DOHH2 (cell line): Measurements from ENCODE around the gene STMN3.

ENCODE experiments used
- H3F3A ChIP-seq: fragments of 200-600 bp; sonication (generic), shearing (Covaris generic); 2 replicates; pipeline ENCODE4 v1.6.0; 2016; ENCODE audit warnings: antibody characterized with exemption, mild to moderate bottlenecking; ENCODE audit not compliant: control insufficient read depth, insufficient read depth
- H3K27ac ChIP-seq: fragments of 200-600 bp; sonication (generic); 2 replicates; pipeline ENCODE4 v1.5.1; 2014; ENCODE audit warnings: low read depth, mild to moderate bottlenecking, low read length, moderate library complexity
- H3K27me3 ChIP-seq: fragments of 200-600 bp; sonication (generic); 2 replicates; pipeline ENCODE4 v1.6.1; 2014; ENCODE audit warnings: mild to moderate bottlenecking, low read length, mixed read lengths; ENCODE audit not compliant: control insufficient read depth
- H3K36me3 ChIP-seq: fragments of 200-600 bp; sonication (generic); 2 replicates; pipeline ENCODE4 v1.6.1; 2014; ENCODE audit warnings: mild to moderate bottlenecking, low read length, moderate library complexity, mixed read lengths; ENCODE audit not compliant: control insufficient read depth
- H3K4me1 ChIP-seq: fragments of 200-600 bp; sonication (generic); 2 replicates; pipeline ENCODE4 v1.6.1; 2014; ENCODE audit warnings: mild to moderate bottlenecking, low read length, mixed read lengths; ENCODE audit not compliant: control insufficient read depth
- H3K4me2 ChIP-seq: fragments of 200-600 bp; sonication (generic); 2 replicates; pipeline ENCODE4 v1.6.0; 2014; ENCODE audit warnings: mild to moderate bottlenecking, low read length, moderate library complexity
- H3K4me3 ChIP-seq: fragments of 200-600 bp; sonication (generic); 2 replicates; pipeline ENCODE4 v1.5.1; 2014; ENCODE audit warnings: mild to moderate bottlenecking, low read length, mixed read lengths
- H3K79me2 ChIP-seq: fragments of 200-600 bp; sonication (generic); 2 replicates; pipeline ENCODE4 v1.6.1; 2014; ENCODE audit warnings: mild to moderate bottlenecking, low read length, mixed read lengths; ENCODE audit not compliant: control insufficient read depth
- H3K9me2 ChIP-seq: fragments of 200-600 bp; sonication (generic); replicated peaks from 2 replicates; pipeline ENCODE4 v1.6.1; 2014; ENCODE audit warnings: mild to moderate bottlenecking, low read length, mixed read lengths; ENCODE audit not compliant: control insufficient read depth
- H3K9me3 ChIP-seq: fragments of 200-600 bp; sonication (generic); 2 replicates; pipeline ENCODE4 v1.6.1; 2014; ENCODE audit warnings: antibody characterized with exemption, low read length, mixed read lengths; ENCODE audit not compliant: control insufficient read depth, insufficient read depth
- H4K20me1 ChIP-seq: fragments of 200-600 bp; sonication (generic); 2 replicates; pipeline ENCODE4 v1.6.0; 2014; ENCODE audit warnings: low read depth, mild to moderate bottlenecking, antibody characterized with exemption, low read length, moderate library complexity; ENCODE audit not compliant: control insufficient read depth, insufficient read depth
- EZH2phosphoT487 ChIP-seq: fragments of 200-600 bp; sonication (generic); IDR thresholded peaks from 2 replicates; pipeline ENCODE4 v1.6.1; 2017; ENCODE audit warnings: borderline replicate concordance, mild to moderate bottlenecking, antibody characterized with exemption, low read length, moderate library complexity, mixed read lengths
- TF ChIP-seq, protein P1 (sequence below): fragments of 200-600 bp; sonication (generic); IDR thresholded peaks from one replicate; pipeline ENCODE4 v1.5.1; 2014; ENCODE audit warnings: antibody characterized with exemption, mild to moderate bottlenecking, low read depth, low read length; ENCODE audit not compliant: poor library complexity, severe bottlenecking

Gene STMN3

DNA sequence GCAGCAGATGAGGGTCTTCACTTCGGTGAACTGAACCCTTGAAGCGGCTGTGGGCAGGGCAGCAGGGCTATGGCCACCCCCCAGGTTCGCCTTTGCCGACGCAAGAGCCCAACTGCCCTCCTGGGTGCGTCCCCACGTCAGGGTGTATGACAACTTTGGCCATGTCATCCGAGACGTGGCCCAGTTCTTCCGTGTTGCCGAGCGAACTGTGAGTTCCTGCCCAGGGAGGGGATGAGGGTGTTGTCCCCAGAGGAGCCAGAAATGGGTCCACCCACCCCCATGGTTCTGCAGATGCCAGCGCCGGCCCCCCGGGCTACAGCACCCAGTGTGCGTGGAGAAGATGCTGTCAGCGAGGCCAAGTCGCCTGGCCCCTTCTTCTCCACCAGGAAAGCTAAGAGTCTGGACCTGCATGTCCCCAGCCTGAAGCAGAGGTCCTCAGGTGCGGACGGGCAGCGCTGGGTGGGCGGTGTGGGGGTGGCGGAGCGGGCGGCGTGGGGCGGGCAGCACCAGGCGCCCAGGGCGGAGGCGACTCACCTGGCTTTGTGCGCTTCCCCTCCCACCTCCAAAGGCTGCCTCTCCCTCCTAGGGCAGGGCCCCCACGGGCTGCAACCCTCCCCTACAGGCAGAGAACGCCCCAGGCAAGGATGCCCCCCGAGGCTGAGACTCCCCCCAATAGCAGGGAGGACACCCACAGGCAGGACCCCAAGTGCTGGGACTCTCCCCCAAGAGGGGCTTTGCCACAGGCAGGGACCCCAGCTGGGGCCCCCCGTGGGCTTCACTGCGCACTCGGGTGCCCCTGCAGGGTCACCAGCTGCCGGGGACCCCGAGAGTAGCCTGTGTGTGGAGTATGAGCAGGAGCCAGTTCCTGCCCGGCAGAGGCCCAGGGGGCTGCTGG, 37.0 kb upstream of the STMN3 start:
- H3K27ac ChIP-seq = no peak overlapping the region
- H3K36me3 ChIP-seq = peaks cover 12% of the 10 kb centered on the region
- no peaks in the 10 kb centered on the region for H3K4me1 ChIP-seq

DNA sequence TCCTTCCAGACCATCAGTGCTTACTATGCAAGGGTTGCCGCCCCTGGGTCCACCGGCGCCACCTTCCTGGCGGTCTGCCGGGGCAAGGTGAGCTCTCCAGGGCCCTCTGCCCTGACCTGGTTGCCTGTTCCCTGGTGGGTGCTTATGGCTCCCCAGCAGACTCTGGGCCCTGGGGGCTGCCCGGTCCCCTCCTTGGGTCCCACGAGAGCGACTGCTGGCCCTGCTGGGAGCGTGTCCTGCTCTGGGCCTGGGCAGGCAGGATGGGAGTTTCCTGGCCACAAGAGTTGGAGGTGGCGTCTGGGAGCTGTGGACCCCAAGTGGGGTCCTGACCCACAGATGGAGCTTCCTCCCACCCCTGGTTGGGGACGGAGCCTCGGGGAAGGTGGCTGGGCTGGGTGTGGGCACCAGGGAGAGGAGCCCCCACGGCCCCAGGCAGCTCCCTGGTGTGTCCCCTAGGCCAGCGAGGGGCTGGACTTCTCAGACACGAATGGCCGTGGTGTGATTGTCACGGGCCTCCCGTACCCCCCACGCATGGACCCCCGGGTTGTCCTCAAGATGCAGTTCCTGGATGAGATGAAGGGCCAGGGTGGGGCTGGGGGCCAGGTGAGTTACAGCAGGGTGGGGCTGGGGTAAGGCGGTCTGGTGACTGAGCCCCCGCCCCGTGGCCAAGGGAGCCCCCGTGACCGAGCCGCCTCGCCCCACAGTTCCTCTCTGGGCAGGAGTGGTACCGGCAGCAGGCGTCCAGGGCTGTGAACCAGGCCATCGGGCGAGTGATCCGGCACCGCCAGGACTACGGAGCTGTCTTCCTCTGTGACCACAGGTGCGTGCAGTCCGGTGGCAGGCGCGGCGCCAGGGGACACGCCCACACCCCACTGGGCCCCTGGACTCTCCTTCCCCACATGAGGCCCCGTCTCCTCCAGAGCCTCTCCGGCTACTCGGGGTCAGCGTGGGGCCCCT, 36.1 kb upstream of the STMN3 start:
- H3K27me3 ChIP-seq = no peaks in the 10 kb centered on the region
- H3K79me2 ChIP-seq = no peaks in the 10 kb centered on the region
- TF ChIP-seq, protein P1, sequence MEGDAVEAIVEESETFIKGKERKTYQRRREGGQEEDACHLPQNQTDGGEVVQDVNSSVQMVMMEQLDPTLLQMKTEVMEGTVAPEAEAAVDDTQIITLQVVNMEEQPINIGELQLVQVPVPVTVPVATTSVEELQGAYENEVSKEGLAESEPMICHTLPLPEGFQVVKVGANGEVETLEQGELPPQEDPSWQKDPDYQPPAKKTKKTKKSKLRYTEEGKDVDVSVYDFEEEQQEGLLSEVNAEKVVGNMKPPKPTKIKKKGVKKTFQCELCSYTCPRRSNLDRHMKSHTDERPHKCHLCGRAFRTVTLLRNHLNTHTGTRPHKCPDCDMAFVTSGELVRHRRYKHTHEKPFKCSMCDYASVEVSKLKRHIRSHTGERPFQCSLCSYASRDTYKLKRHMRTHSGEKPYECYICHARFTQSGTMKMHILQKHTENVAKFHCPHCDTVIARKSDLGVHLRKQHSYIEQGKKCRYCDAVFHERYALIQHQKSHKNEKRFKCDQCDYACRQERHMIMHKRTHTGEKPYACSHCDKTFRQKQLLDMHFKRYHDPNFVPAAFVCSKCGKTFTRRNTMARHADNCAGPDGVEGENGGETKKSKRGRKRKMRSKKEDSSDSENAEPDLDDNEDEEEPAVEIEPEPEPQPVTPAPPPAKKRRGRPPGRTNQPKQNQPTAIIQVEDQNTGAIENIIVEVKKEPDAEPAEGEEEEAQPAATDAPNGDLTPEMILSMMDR = no peak
- TF ChIP-seq EZH2phosphoT487 = no peak
- H3K36me3 ChIP-seq = peaks cover 10% of the 10 kb centered on the region
- H3K9me2 ChIP-seq = no peaks in the 10 kb centered on the region
- H3K4me1 ChIP-seq = no peaks in the 10 kb centered on the region
- H3K27ac ChIP-seq = no peak overlapping the region
- H3K4me3 ChIP-seq = no peak overlapping the region
- H4K20me1 ChIP-seq = no peaks in the 10 kb centered on the region
- no peaks in the 10 kb centered on the region for H3K9me3 ChIP-seq
- H3F3A ChIP-seq = no peaks in the 10 kb centered on the region
- no peak overlapping the region for H3K4me2 ChIP-seq

More for the DNA sequence above, 37.0 kb upstream of the STMN3 start:
- Histone ChIP-seq H4K20me1 (no peaks in the 10 kb centered on the region), H3K9me2 (no peaks in the 10 kb centered on the region), H3K9me3 (no peaks in the 10 kb centered on the region), H3F3A (no peaks in the 10 kb centered on the region), H3K4me3 (no peak overlapping the region), H3K27me3 (no peaks in the 10 kb centered on the region), H3K79me2 (no peaks in the 10 kb centered on the region), H3K4me2 (no peak overlapping the region)
- TF ChIP-seq, protein P1 = no peak
- no peak for TF ChIP-seq EZH2phosphoT487

DNA sequence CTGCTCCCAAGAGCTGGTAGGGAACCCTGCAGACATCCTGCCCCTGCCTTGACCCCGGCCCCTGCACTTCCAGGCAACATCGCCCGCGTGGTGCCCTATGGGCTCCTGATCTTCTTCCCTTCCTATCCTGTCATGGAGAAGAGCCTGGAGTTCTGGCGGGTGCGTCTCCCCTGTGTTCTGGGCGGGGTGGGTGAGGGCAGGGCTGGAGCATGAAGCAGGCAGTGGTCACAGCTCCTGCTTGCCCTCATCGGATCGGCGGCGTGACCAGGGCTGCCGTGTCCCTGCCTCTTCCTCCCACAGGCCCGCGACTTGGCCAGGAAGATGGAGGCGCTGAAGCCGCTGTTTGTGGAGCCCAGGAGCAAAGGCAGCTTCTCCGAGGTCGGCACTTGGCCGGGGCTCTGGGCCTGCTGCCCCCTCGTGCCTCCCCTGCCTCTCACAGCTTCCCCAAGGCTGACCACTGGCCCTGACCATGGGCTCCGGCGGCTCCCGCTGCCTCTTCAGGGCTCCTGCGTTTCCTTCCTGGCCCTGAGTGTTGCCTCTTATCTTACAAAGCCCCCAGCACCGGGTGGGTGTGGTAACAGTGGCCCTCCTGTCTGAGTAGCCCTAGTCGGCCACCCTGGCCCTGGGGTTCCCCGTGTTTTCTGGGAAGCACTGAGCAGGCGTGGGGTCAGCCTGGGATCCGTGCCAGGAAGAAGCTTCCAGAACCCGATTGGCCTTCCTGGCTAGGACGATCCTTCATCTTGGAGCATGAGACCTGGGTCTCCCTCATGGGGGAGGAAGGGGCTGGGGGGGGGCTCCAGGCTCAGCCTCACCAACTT, 35.2 kb upstream of the STMN3 start:
- no peaks in the 10 kb centered on the region for H3K9me3 ChIP-seq
- H3K27me3 ChIP-seq = no peaks in the 10 kb centered on the region
- peaks cover 4% of the 10 kb centered on the region; the same call in 1 of the 2 replicates for H3K36me3 ChIP-seq
- no peaks in the 10 kb centered on the region for H4K20me1 ChIP-seq
- H3K4me3 ChIP-seq = no peak overlapping the region
- no peak overlapping the region for H3K4me2 ChIP-seq
- H3K79me2 ChIP-seq = no peaks in the 10 kb centered on the region
- H3K27ac ChIP-seq = no peak overlapping the region
- no peaks in the 10 kb centered on the region for H3F3A ChIP-seq
- H3K4me1 ChIP-seq = no peaks in the 10 kb centered on the region
- H3K9me2 ChIP-seq = no peaks in the 10 kb centered on the region
- TF ChIP-seq EZH2phosphoT487 = no peak
- TF ChIP-seq, protein P1 = no peak
